GM04504 (cell line): ENCODE results near the gene GYS2.

Source experiments
- DNase-seq: peaks from one replicate; pipeline ENCODE4 v3.0.0-alpha.2; 2012; ENCODE audit warnings: low read depth

The GYS2 gene

DNA sequence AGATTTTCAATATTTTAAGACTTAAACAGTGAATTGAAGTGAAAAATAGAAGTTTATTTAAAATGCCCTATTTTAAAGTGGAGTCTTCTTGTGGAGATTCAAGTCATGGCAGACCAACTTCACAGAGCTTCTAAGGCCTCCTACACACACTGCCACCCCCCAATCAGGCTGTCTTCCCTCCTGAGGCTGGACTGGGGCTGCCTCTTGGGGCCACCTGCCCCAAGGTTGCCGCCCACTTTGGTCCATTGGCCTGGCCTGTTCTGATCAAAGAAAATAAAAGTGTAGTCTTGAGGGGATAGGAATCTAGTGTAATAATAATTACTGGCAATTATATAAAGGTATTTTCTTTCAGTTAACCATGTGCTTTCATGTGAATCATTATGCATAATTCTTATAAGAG is 101.8 kb downstream of the GYS2 start:
- no peak for DNase-seq

DNA sequence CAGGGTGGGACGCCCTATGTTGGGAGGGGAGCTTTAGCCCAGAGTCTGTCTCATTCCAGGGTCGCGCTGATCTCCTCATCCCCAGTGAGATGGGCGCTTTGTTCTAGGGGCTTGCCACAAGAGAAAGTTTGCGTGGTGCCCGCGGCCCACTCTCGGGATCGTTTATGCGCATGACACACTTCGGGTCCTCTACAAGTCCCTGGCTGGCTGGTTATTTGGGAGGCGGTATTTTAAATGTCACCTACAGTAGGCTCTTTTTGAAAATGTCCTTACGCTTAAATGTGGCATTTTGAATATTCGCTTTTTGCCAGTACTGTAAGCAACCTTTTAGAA is 102.5 kb downstream of the GYS2 start:
- peak; percentile 12 for DNase-seq

GRCh38 chr12:21501258-21502163 is 103.1 kb downstream of the GYS2 start, which contains the start of the genes GOLT1B and RECQL:
GOLT1B (plus strand) TSS chr12:21501789; CDS start chr12:21501924, 135 bp downstream.
RECQL (minus strand) TSS chr12:21501635; CDS start chr12:21499570, 2,065 bp downstream.
- peak; percentile 97 for DNase-seq

GRCh38 chr12:21500786-21501257 is 103.8 kb downstream of the GYS2 start:
- no peak for DNase-seq

DNA sequence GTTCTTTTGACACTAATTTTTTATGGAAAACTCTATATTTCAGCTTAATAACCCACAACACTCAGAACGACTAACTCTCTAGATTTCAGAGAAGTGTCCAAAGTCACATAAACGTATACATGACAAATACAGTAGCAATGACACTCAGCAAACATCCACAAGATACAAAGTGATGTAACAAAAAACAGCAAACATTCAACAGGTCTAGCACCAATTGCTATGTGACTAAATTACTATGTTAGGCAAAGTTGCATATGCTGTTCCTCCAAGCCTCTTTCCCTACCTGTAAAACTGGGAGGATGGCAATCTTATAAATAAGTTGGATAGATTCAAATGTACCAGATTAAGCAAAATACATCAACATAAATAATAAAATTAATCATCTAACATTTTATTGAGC is 104.9 kb downstream of the GYS2 start:
- no peak for DNase-seq
